Stimulated activated CD4-positive, alpha-beta T cell treated with anti-CD3 and anti-CD28 coated beads, Interleukin-4, amount 100 ng/mL, for 4 hours (primary cell): ENCODE results near the gene IL1RL1.
"Not testable (repeated sequence)": the region's sequence is repeated elsewhere in the genome, so short reads cannot be mapped to it uniquely, and the experiment has no call there.

Experiments used
- DNase-seq, 2 experiments: peaks; one replicate each; pipeline ENCODE4 v3.0.0-alpha.2; 2020

IL1RL1 gene

DNA sequence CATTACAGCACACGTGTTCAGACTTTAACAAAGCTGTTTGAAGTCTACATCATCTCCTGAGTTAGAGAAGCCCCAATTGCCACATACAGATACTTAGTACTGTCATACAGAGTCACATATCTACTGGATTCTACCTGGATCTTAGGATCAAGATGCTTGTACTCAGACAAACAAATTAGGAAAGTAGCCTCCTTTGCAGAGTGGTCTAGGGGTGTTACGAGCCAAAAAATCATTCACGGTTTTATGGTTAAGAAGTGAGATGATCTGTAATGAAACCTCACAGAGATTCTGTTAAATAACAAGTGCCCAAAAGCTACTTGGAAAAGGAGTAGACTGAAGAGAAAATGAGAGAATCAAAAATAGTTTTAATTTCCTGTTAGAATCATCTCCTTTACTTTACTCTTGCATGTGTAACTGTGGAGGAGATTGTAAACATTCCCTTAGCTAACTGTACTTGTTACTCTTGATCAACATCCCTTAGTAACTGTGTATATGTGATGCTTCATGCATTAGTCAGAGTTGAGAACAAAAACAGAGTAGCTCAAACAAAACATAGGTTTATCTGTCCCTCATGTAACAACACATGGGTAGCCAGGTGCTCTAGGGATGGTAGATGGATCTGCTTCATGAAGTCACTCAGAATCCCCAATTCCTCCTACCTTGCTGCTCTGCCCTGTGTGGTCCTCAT, 16.4 kb upstream of the IL1RL1 start:
- DNase-seq, result no peak

DNA sequence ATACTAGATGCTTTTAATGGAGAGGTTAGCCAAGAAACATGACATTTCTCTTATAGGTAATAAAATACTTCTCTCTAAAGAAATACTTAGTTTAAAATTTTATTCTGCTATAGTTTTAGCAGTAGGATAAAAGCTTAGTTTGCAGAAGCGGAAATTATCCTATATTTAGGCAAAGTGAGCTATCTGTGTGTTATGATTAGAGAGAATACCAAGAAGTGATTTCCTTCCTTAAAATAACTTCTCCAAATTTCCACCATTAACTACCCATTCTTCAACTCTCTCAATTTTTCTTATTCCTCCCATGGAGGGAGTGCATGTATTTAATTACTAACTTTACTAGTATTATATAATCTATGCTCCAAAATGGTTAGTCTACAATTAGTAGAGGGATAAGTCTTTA, 15.8 kb upstream of the IL1RL1 start:
- DNase-seq, result no peak

- no peak for DNase-seq
These were observed 14.9 kb upstream of the IL1RL1 start for GRCh38 chr2:102296449-102296848.

DNA sequence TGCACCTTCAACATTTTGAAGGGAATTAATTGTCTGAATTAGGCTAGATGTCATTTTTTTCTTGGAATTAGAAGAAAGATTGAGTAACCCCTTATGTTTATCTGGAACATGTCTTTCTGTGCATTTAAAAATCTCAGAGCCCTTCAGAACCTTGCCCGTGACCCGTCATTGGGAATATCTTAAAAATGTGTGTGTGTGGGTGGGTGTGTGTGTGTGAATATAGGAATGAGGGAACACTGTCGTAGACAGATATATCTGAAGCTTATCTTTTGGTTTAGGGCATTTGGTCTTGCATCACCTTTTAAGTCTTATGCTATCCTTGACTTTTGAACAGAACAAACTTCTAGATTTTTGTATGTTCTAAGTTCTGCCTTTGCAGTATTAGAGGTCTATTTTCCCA, 13.5 kb upstream of the IL1RL1 start:
- no peak for DNase-seq

GRCh38 chr2:102301867-102302362, 9.4 kb upstream of the IL1RL1 start:
- peak in 1 of 2 experiments; percentile 58 for DNase-seq

DNA sequence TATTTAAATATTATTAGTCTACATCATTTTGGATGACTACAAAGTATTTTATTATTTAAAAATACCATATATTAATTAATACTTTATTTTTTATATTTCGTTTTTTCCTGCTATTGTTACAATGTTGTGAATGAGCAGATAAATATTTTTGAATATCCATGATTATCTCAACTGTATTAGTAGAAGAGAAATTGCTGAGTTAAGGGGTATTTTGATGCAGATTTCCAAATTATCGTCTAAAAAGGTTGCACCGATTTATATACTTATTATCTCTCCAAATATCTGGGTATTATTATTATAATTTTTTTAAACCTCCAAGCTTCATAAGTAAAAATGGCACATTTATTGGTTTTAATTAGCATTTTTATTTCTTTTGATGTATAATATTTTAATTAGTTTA, 8.9 kb upstream of the IL1RL1 start:
- DNase-seq, result no peak

DNA sequence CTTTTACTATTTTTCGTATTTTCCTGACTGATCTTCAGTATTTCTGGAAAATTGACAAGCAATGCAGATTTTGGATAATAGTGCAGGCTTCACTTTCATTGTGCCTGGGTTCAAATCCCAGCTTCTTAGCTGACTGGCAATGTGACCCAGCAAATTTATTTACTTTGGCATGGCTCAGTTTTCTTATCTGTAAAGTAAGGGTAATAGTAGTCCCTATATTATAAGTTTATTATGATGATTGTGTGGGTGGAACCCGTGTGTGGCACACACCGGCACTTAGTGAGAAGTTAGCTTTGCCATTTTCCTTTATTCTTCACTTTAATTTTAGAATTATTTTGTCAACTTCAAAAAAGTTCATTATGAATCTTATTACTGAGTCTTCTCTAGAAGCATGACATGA, 7.8 kb upstream of the IL1RL1 start:
- DNase-seq, result no peak

- no peak for DNase-seq
These were observed 7.1 kb upstream of the IL1RL1 start for GRCh38 chr2:102304268-102304667.

DNA sequence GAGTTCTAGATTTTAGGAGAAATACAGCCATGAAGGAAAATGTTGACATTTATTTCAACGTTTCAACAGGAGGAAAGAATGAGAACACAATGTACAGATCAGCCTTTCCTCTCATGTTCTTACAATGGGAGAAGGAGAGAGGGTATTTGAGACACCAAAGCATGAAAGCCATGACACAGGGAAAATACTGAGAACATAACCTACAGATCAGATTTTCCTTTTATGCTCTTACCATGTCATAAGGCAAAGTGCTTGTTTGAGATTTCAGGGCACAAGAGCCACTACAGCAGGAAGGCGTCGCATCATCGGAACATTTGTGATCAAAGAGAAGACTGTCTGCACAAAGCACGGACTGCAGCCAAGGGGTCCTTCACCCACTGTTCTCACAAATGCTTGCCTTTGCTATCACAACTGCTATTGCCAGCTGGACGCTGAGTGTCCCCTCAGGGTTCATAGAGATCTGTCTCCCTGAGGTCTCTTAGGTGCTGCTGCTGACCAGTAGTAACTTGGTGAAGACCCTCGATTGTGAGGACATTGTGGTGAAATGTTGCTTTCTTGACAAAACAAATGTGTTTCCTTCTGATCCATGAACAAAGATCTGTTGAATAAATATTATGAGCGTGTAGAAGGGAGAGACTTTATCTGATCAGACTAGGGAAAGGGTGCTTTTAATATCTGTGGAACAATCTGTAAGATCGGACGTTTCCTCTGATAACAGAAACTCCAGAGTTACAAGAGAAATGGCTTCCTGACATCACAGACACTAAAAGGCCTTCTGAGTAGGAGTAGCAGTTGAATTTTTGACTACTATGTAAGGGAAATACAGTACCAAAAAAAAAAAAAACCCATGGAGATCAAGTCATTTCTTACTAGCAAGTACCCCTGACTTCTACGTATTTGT, 6.4 kb upstream of the IL1RL1 start:
- DNase-seq, result peak; percentile 12 to 37

GRCh38 chr2:102306125-102306524, 5.2 kb upstream of the IL1RL1 start:
- DNase-seq, result no peak

DNA sequence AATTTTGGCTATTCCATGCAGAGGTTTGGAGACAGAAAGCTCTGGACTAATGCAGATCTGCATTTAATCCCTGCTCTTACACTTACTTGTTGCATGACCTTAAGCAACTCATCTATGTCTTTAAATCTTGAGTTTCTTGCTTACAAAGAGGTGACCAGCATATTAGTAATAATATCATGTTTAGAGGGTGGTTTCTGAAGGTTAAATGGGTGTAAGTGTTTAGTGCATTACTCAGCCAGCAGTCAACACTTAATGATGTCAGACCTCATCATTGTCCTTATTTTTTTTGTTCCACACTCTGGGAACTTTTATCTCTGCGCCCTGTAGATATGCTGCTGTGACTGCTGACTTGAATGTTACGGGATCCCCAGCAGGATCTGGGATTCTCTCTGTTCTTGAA, 1.7 kb downstream of the IL1RL1 start:
- no peak for DNase-seq

DNA sequence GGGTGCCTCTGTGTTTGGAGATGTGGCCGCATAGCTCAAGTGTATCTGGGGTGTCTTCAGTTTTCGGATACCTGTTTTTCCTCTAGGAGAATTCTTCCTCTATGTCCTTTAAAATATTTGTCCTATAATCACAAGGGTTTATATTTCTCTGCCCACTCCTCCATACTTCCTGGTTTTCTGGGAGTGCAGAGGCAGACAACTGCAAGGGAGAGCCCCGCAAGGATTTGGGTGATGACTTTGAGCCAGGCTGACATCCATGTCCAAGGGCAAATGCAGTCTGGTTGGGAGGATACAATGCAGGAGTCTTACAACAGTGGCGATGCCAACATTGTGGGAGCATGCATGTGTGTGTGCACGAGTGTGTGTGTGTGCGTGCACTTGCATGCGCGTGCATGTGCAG, 2.1 kb downstream of the IL1RL1 start:
- no peak for DNase-seq

GRCh38 chr2:102313950-102314349, 2.6 kb downstream of the IL1RL1 start:
- no peak for DNase-seq

- DNase-seq, result no peak
These were observed 4.6 kb downstream of the IL1RL1 start for GRCh38 chr2:102315921-102316320.

GRCh38 chr2:102317715-102318114, 6.4 kb downstream of the IL1RL1 start:
- DNase-seq, result no peak

DNA sequence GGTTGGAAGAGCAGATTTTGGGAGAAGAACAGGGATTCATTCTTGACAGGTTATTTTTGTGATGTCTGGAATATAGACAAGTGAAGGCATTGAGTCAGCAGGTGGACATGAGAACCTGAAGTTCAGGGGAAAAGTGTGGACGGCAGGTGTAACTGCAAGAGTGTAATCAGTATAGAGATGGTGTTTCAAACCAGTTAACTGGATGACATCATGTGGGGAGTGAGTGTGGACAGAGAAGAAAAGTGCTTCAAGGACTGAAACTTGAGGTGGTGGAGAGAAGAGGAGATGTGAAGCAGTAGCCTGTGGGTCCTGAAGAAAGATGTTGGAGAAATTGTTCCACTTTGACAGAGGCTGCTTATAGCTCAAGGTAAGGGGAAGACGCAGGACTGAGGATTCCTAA, 7.1 kb downstream of the IL1RL1 start:
- no peak for DNase-seq

DNA sequence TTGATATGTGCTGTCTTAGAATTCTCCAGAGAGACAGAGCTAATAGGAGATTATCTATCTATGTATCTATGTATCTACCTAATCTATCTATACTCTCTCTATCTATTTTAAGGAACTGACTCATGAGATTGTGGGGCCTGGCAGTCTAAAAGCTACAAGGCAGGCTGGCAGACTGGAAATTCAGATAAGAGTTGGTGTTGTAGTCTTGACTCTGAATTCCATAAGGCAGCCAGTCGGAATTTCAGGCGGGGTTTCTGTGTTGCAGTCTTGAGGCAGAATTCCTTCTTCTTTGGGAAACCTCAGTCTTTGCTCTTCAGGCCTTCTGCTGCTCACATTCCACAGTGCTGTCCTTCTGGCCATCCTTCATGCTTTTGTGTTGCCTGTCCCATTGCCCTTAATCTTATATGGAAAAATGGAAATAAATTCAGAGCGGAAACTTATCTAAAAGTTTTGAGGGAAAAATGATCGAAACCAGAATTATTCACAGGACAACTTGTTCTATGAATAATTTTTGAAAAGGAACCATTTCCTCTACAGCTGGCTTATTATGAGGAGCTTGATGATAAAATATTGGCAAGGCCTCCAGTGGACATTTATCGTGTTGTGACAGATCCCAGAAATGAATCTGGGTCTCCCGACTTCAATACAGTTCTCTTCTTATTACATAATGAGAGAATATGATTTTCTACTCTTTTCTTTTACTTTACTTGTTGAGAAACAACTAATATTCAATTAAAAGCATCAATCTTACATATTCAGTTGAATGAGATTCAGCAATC, 10.8 kb downstream of the IL1RL1 start:
- no peak for DNase-seq

DNA sequence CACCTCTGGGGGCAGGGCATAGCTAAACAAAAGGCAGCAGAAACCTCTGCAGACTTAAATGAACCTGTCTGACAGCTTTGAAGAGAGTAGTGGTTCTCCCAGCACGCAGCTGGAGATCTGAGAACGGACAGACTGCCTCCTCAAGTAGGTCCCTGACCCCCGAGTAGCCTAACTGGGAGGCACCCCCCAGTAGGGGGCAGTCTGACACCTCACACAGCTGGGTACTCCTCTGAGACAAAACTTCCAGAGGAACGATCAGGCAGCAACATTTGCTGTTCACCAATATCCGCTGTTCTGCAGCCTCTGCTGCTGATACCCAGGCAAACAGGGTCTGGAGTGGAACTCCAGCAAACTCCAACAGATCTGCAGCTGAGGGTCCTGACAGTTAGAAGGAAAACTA, 13.6 kb downstream of the IL1RL1 start:
- DNase-seq, result not testable (repeated sequence)

- no peak for DNase-seq
These were observed 20.1 kb downstream of the IL1RL1 start for GRCh38 chr2:102331311-102331980.

GRCh38 chr2:102334486-102334885, 23.1 kb downstream of the IL1RL1 start:
- no peak for DNase-seq

- no peak for DNase-seq
These were observed 24.6 kb downstream of the IL1RL1 start for GRCh38 chr2:102335871-102336366.

DNA sequence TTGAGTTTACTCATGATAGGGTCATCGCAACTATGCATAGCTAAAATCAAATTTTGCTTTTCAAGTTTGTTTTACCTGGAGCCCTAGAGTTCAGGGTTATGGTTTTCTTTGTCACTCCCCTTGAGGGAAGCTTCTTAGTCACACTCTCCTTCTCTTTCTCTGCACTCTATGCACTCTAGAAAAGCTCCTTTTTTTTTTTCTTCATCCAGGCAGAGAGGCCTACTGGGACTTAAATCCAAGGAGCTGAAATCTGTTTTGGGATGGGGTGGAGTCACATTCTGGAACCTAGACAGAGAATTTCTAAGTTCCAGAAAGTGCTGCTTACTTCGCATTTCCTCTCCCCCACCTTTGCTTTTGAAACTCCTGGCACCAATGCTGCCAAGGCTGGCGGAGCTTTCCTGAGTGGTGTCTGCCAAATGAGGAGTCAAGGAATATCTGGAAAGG, 25.2 kb downstream of the IL1RL1 start:
- no peak for DNase-seq

DNA sequence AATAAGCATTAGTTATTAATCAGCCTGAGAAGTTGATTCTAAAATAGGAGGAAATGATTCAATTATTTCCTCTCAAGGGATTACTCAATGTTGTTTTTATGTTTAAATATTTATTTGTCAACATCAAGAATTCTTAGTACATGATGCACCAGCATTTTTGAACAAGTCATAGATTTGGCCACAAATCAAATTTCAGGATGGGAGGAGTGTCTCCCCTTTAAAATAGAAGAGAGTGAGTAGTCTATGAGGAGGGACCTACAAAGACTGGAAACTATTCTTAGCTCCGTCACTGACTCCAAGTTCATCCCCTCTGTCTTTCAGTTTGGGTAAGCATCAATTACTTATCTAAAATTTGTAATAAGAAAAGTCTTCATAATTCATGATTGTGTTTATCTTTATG, 25.6 kb downstream of the IL1RL1 start:
- DNase-seq, result no peak
